DND-41 (cell line): ENCODE measurements around the gene DCLK3.

Source experiments
- ATAC-seq: fragments of 200-7000 bp; cut with Tn5 transposase; 3 replicates; pipeline ENCODE4 v1.9.1; 2021; ENCODE audit warnings: low read depth; ENCODE audit not compliant: insufficient read depth
- DNase-seq: peaks from one replicate; pipeline ENCODE4 v3.0.0-alpha.2; 2020
- H2AFZ ChIP-seq: 2 replicates; pipeline ENCODE4 v1.6.0; 2012; ENCODE audit warnings: low read depth, low read length
- H3K27ac ChIP-seq: 2 replicates; pipeline ENCODE4 v1.5.1; 2012; ENCODE audit warnings: low read length, inconsistent platforms
- H3K27me3 ChIP-seq: fragments of 200-600 bp; sonication (generic); 2 replicates; pipeline ENCODE4 v1.6.0; 2012; ENCODE audit warnings: low read length, mild to moderate bottlenecking, inconsistent platforms; ENCODE audit not compliant: insufficient read depth, poor library complexity
- H3K36me3 ChIP-seq: 2 replicates; pipeline ENCODE4 v1.5.1; 2012; ENCODE audit warnings: low read length, inconsistent platforms; ENCODE audit not compliant: insufficient read depth
- H3K4me1 ChIP-seq: 2 replicates; pipeline ENCODE4 v1.5.1; 2012; ENCODE audit warnings: mild to moderate bottlenecking, low read length; ENCODE audit not compliant: insufficient read depth
- H3K4me2 ChIP-seq: 2 replicates; pipeline ENCODE4 v1.6.0; 2012; ENCODE audit warnings: mild to moderate bottlenecking, moderate library complexity, low read length, inconsistent platforms; ENCODE audit not compliant: insufficient read depth
- H3K4me3 ChIP-seq, 2 experiments: fragments of 200-600 bp in 1 of 2; shearing (Covaris generic) in 1 of 2; 2 replicates each; pipeline ENCODE4 v1.5.1; 2012 to 2016; ENCODE audit warnings: inconsistent platforms in 2 of 2, low read length in 2 of 2, mild to moderate bottlenecking in 2 of 2, low read depth in 1 of 2, moderate library complexity in 1 of 2
- H3K79me2 ChIP-seq: 2 replicates; pipeline ENCODE4 v1.6.0; 2012; ENCODE audit warnings: low read length, inconsistent platforms; ENCODE audit not compliant: insufficient read depth
- H3K9ac ChIP-seq: 2 replicates; pipeline ENCODE4 v1.6.0; 2012; ENCODE audit warnings: low read depth, mild to moderate bottlenecking, inconsistent platforms, low read length, moderate library complexity
- H3K9me3 ChIP-seq: 2 replicates; pipeline ENCODE4 v1.5.1; 2012; ENCODE audit warnings: low read length, moderate library complexity, mild to moderate bottlenecking, inconsistent platforms; ENCODE audit not compliant: insufficient read depth, severe bottlenecking
- H4K20me1 ChIP-seq: 2 replicates; pipeline ENCODE4 v1.6.0; 2012; ENCODE audit warnings: low read length; ENCODE audit not compliant: insufficient read depth
- CTCF ChIP-seq: IDR thresholded peaks from 2 replicates; pipeline ENCODE4 v1.5.1; 2012; ENCODE audit warnings: borderline replicate concordance, low read length, moderate library complexity, mild to moderate bottlenecking; ENCODE audit not compliant: poor library complexity, severe bottlenecking; ENCODE audit errors: extremely low read depth
- EZH2 ChIP-seq: IDR thresholded peaks from 3 replicates; pipeline ENCODE4 v1.6.1; 2012; ENCODE audit warnings: borderline replicate concordance, low read depth, mild to moderate bottlenecking, moderate library complexity, low read length, inconsistent platforms; ENCODE audit not compliant: severe bottlenecking

DCLK3 gene

GRCh38 chr3:36738702-36739101 is 25.7 kb downstream of the DCLK3 start:
- no peak overlapping the region for H3K4me3 ChIP-seq
- DNase-seq (no peak), ATAC-seq (no peak)
- H4K20me1 ChIP-seq, result no peaks in the 10 kb centered on the region
- H3K9ac ChIP-seq, result no peak overlapping the region
- no peak overlapping the region for H3K27ac ChIP-seq
- no peak for TF ChIP-seq EZH2
- no peak for TF ChIP-seq CTCF
- no peak overlapping the region for H2AFZ ChIP-seq
- H3K27me3 ChIP-seq, result no peaks in the 10 kb centered on the region
- H3K4me2 ChIP-seq, result no peak overlapping the region
- H3K36me3 ChIP-seq, result no peaks in the 10 kb centered on the region
- H3K9me3 ChIP-seq, result no peaks in the 10 kb centered on the region
- H3K4me1 ChIP-seq, result peaks cover 44% of the 10 kb centered on the region
- no peaks in the 10 kb centered on the region for H3K79me2 ChIP-seq

- no peaks in the 10 kb centered on the region for H3K36me3 ChIP-seq
- H3K79me2 ChIP-seq, result no peaks in the 10 kb centered on the region
- no peak overlapping the region for H3K9ac ChIP-seq
- ATAC-seq (no peak), DNase-seq (no peak)
- TF ChIP-seq EZH2 (no peak), CTCF (no peak)
- H4K20me1 ChIP-seq, result no peaks in the 10 kb centered on the region
- no peak overlapping the region for H3K4me3 ChIP-seq
- H3K27me3 ChIP-seq, result no peaks in the 10 kb centered on the region
- no peak overlapping the region for H2AFZ ChIP-seq
- H3K9me3 ChIP-seq, result no peaks in the 10 kb centered on the region
- H3K4me1 ChIP-seq, result peaks cover 30% of the 10 kb centered on the region
- no peak overlapping the region for H3K27ac ChIP-seq
- H3K4me2 ChIP-seq, result no peak overlapping the region
Measured at GRCh38 chr3:36736301-36736700, 28.1 kb downstream of the DCLK3 start.

GRCh38 chr3:36734742-36735141 is 29.6 kb downstream of the DCLK3 start:
- no peak for ATAC-seq
- Histone ChIP-seq H3K4me1 (peaks cover 15% of the 10 kb centered on the region), H3K27ac (no peak overlapping the region)

More at GRCh38 chr3:36734742-36735141, 29.6 kb downstream of the DCLK3 start:
- H3K9me3 ChIP-seq, result no peaks in the 10 kb centered on the region
- H3K9ac ChIP-seq, result no peak overlapping the region
- H3K4me3 ChIP-seq, result no peak overlapping the region
- TF ChIP-seq CTCF (no peak), EZH2 (no peak)
- H2AFZ ChIP-seq, result no peak overlapping the region
- no peaks in the 10 kb centered on the region for H4K20me1 ChIP-seq
- H3K79me2 ChIP-seq, result no peaks in the 10 kb centered on the region
- DNase-seq, result no peak
- no peak overlapping the region for H3K4me2 ChIP-seq
- no peaks in the 10 kb centered on the region for H3K36me3 ChIP-seq
- no peaks in the 10 kb centered on the region for H3K27me3 ChIP-seq
